AG04450 (cell line): ENCODE data around the gene KIAA0040. TPM values are rescaled to one million over a fixed set of nuclear protein-coding genes. Genes with fewer than 3 reads are reported as not detected.

Experiments used
- CTCF ChIA-PET: fragments of 300-600, 350-600 bp; formaldehyde crosslinking; extraction: SDS; loops from one replicate; lab custom pipeline; 2022; ENCODE audit warnings: antibody characterized with exemption, inconsistent platforms; lab: Charles Lee
- POLR2A ChIA-PET: fragments of 350-600 bp; formaldehyde crosslinking; extraction: SDS; loops from one replicate; lab custom pipeline; 2021; ENCODE audit warnings: antibody characterized with exemption, inconsistent platforms; lab: Yijun Ruan, JAX
- DNase-seq: peaks from one replicate; pipeline ENCODE4 v3.0.0-alpha.2; 2011; ENCODE audit warnings: low read depth, low spot score
- H3K27ac ChIP-seq: one replicate; pipeline ENCODE4 v1.5.1; 2012; ENCODE audit warnings: low read depth, low read length, control low read depth
- H3K27me3 ChIP-seq: one replicate; pipeline ENCODE4 v1.6.0; 2012; ENCODE audit warnings: low read length; ENCODE audit not compliant: control insufficient read depth, insufficient read depth
- H3K4me3 ChIP-seq: 2 replicates; pipeline ENCODE4 v1.5.1; 2011; ENCODE audit warnings: mild to moderate bottlenecking, low read depth, low read length, control low read depth
- H3K9me3 ChIP-seq: 2 replicates; pipeline ENCODE4 v1.5.1; 2012; ENCODE audit warnings: low read length; ENCODE audit not compliant: control insufficient read depth, insufficient read depth
- polyA plus RNA-seq: library from polyadenylated mRNA; depleted of rRNA; stranded (reverse); fragments of >200 nt; gene quantifications from 2 replicates; pipeline ENCODE4 v1.2.3, GENCODE V29; 2011
- TF ChIP-seq, protein P1 (sequence below): IDR thresholded peaks from 2 replicates; pipeline ENCODE4 v1.5.1; 2011; ENCODE audit warnings: low read depth, low read length, control low read depth, inconsistent platforms

The KIAA0040 gene
- polyA plus RNA-seq, 1 experiment = not detected

DNA sequence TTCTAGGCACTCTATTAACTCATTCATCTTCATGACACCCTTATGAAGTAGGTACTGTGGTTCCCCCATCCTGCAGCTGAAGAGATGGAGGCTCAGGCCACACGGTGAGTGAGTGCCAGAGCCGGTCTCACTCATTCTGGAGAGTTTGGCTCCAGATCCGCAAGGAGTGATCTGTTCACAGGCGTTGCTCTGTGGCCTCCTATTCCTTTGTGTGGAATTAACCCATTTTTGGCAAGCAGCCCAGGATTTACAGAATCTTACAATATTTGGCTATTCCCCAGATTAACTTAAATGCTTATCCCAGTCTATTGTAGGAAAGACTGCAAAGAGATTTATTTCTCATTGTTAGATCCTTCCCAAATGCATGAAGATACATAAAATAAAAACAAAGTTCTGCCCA, 29.6 kb downstream of the KIAA0040 start:
- ChIA-PET POLR2A (no interaction called here), CTCF (interaction anchor here (2.0 kb wide), 1 partner anchor 11 kb away, joined by 9 read pairs; no protein-coding TSS in a partner anchor)
- Histone ChIP-seq H3K9me3 (no peaks in the 10 kb centered on the region), H3K27me3 (no peaks in the 10 kb centered on the region), H3K27ac (no peak overlapping the region), H3K4me3 (no peak overlapping the region)
- no peak for DNase-seq
- TF ChIP-seq, protein P1, sequence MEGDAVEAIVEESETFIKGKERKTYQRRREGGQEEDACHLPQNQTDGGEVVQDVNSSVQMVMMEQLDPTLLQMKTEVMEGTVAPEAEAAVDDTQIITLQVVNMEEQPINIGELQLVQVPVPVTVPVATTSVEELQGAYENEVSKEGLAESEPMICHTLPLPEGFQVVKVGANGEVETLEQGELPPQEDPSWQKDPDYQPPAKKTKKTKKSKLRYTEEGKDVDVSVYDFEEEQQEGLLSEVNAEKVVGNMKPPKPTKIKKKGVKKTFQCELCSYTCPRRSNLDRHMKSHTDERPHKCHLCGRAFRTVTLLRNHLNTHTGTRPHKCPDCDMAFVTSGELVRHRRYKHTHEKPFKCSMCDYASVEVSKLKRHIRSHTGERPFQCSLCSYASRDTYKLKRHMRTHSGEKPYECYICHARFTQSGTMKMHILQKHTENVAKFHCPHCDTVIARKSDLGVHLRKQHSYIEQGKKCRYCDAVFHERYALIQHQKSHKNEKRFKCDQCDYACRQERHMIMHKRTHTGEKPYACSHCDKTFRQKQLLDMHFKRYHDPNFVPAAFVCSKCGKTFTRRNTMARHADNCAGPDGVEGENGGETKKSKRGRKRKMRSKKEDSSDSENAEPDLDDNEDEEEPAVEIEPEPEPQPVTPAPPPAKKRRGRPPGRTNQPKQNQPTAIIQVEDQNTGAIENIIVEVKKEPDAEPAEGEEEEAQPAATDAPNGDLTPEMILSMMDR = no peak

DNA sequence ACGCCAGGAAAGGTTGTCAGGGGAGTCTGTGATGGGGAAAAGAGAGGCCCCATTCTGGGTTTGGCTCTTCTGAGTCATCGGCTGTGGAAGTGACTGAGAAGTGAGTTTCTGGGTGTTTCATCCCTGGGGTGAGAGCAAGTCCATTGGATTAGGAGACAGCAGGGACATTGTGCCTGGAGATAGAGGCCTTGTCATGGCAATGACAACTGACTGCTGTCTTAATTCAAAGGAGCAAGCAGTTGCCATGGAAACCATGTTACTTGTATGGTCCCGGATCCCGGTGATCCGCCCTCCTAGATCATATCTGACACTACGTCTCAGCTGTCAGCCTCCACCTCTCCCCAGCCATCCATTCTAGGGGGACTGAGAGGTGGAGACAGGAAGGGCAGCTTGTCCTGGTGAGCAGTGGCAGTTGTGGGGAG, 34.4 kb downstream of the KIAA0040 start:
- Histone ChIP-seq H3K9me3 (no peaks in the 10 kb centered on the region), H3K27ac (no peak overlapping the region), H3K27me3 (no peaks in the 10 kb centered on the region), H3K4me3 (no peak overlapping the region)
- ChIA-PET CTCF (no interaction called here), POLR2A (no interaction called here)
- TF ChIP-seq, protein P1 = no peak
- DNase-seq = no peak

DNA sequence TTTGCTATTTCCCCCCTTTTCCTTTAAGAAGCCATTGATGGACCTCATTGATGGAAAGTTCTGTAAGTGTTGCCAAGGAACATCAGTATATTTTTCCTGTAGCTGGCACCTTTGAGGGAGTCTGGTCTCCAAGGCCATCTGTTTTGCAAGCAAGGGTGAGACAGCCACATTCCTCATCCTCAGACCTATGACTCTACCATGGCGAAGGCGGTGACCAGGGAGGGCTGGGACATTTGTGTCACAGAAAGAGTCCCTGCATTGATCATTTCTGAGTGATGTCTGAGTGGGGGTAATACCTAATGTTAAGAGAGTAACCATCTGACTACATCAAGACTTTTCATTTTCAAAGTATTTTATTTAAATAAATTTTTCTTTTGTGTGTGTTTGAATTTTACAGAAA, 35.4 kb downstream of the KIAA0040 start:
- TF ChIP-seq, protein P1 = no peak
- CTCF ChIA-PET = interaction anchor here (0.6 to 2.8 kb wide), 4 partner anchors 11 to 1659 kb away, joined by 3 to 26 read pairs (median 6); no protein-coding TSS in a partner anchor
- no peaks in the 10 kb centered on the region for H3K27me3 ChIP-seq
- no peak overlapping the region for H3K4me3 ChIP-seq
- no peaks in the 10 kb centered on the region for H3K9me3 ChIP-seq
- DNase-seq = no peak
- POLR2A ChIA-PET = no interaction called here
- H3K27ac ChIP-seq = no peak overlapping the region

DNA sequence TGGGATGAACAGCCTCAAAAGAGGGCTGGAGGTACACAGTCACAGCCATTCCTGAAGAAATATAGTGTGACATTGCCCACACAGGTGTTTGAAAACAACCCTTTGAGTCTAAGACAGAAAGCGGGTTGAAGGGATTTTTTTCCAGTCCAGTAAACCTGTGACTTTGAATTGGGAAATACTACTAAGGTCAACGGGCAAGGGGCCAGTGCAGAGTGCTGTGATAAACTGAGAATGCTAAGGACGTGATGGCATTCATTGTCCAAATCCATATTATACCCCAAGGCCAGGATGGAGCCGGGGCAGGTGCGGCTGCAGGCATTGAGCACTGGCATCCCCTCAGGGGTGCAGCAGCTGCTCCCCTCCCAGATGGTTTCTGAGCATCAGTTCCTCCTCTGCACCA, 36.6 kb downstream of the KIAA0040 start:
- DNase-seq = no peak
- H3K27ac ChIP-seq = no peak overlapping the region
- CTCF ChIA-PET = interaction anchor here (0.7 to 2.8 kb wide), 11 partner anchors 10 to 589 kb away, joined by 3 to 32 read pairs (median 4); no protein-coding TSS in a partner anchor
- no peaks in the 10 kb centered on the region for H3K9me3 ChIP-seq
- peaks cover 4% of the 10 kb centered on the region for H3K27me3 ChIP-seq
- H3K4me3 ChIP-seq = no peak overlapping the region
- TF ChIP-seq, protein P1 = no peak
- POLR2A ChIA-PET = no interaction called here

DNA sequence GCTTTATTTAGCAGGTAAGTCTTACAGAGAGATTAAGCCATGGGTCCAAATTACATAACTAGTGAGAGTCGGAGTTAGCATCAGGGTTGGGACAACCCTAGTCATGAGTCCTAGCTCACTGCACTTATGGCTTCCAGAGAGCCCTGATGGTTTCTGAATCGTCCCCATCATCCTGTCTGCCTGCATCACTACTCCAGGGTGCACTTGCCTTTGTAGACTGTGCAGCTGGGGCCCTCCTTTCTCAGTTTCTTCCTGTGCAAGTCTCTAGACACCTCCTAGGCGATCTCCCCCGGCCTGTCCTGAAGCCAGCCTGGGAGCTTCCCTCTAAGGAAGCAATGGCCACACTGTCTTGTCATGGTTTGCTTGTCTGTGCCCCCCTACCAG, 37.1 kb downstream of the KIAA0040 start:
- TF ChIP-seq, protein P1 = no peak
- Histone ChIP-seq H3K4me3 (no peak overlapping the region), H3K27ac (no peak overlapping the region), H3K9me3 (no peaks in the 10 kb centered on the region), H3K27me3 (peaks cover 4% of the 10 kb centered on the region)
- POLR2A ChIA-PET = no interaction called here
- no peak for DNase-seq
- CTCF ChIA-PET = interaction anchor here (0.6 to 2.8 kb wide), 20 partner anchors 9 to 1727 kb away, joined by 3 to 32 read pairs (median 4); no protein-coding TSS in a partner anchor
